Endodermal cell (in vitro differentiated cells): ENCODE results near the gene DBX2. TPM values are rescaled to one million over a fixed set of nuclear protein-coding genes. Genes with fewer than 3 reads are reported as not detected.

ENCODE experiments used
- DNase-seq: peaks from one replicate; pipeline ENCODE4 v3.0.0-alpha.2; 2017
- H3K27ac ChIP-seq: 2 replicates; pipeline ENCODE4 v1.5.1; 2013; ENCODE audit warnings: mild to moderate bottlenecking, low read depth, low read length, moderate library complexity
- H3K27me3 ChIP-seq: 2 replicates; pipeline ENCODE4 v1.6.1; 2013; ENCODE audit warnings: mild to moderate bottlenecking, low read length, moderate library complexity; ENCODE audit not compliant: insufficient read depth, control insufficient read depth, poor library complexity, severe bottlenecking
- H3K36me3 ChIP-seq: 2 replicates; pipeline ENCODE4 v1.7.0; 2013; ENCODE audit warnings: mild to moderate bottlenecking, low read length, moderate library complexity; ENCODE audit not compliant: control insufficient read depth, insufficient read depth
- H3K4me1 ChIP-seq: one replicate; pipeline ENCODE4 v1.7.0; 2013; ENCODE audit warnings: low read length; ENCODE audit not compliant: control insufficient read depth, insufficient read depth
- H3K4me3 ChIP-seq: 2 replicates; pipeline ENCODE4 v1.5.1; 2013; ENCODE audit warnings: mild to moderate bottlenecking, low read length, moderate library complexity
- H3K9ac ChIP-seq: 2 replicates; pipeline ENCODE4 v1.6.1; 2013; ENCODE audit warnings: mild to moderate bottlenecking, low read length, moderate library complexity; ENCODE audit not compliant: poor library complexity, severe bottlenecking; ENCODE audit errors: extremely low read depth
- H3K9me3 ChIP-seq: 2 replicates; pipeline ENCODE4 v1.6.1; 2013; ENCODE audit warnings: mild to moderate bottlenecking, low read length, moderate library complexity; ENCODE audit not compliant: control insufficient read depth
- H3K27ac Mint-ChIP-seq: 2 replicates; pipeline ENCODE4 v1.8.0; 2020; ENCODE audit warnings: mixed read lengths
- H3K27me3 Mint-ChIP-seq: 2 replicates; pipeline ENCODE4 v1.8.0; 2021; ENCODE audit warnings: mild to moderate bottlenecking, mixed read lengths; ENCODE audit not compliant: insufficient read depth
- H3K36me3 Mint-ChIP-seq: 2 replicates; pipeline ENCODE4 v1.8.0; 2020; ENCODE audit warnings: low read depth, mixed read lengths
- H3K4me1 Mint-ChIP-seq: 2 replicates; pipeline ENCODE4 v1.8.0; 2020; ENCODE audit warnings: mixed read lengths
- H3K4me3 Mint-ChIP-seq: 2 replicates; pipeline ENCODE4 v1.8.0; 2020; ENCODE audit warnings: mild to moderate bottlenecking, moderate library complexity, mixed read lengths
- H3K9me3 Mint-ChIP-seq: 2 replicates; pipeline ENCODE4 v1.8.0; 2020; ENCODE audit warnings: mild to moderate bottlenecking, mixed read lengths
- WGBS, 2 experiments: methylation state at CpG; one replicate each; pipeline versions ENCODE4 v1.1.5 to v1.1.7; 2013; ENCODE audit warnings: missing lambda C conversion rate in 2 of 2, mixed read lengths in 1 of 2; ENCODE audit not compliant: insufficient coverage in 1 of 2, insufficient read length in 1 of 2; 5-methylcytosine and 5-hydroxymethylcytosine counted together
- total RNA-seq, 2 donors: library from RNA; stranded (reverse); fragmentation: NEBNext Ultra II Directional in 1 of 2; extraction: Animal tissue kit (Norgen Biotek cat#: 25700) in 1 of 2; gene quantifications; 2 replicates in 1 of 2; 3 replicates in 1 of 2; pipeline ENCODE4 v1.2.1, GENCODE V29; 2021
- TF ChIP-seq, protein P1 (sequence below): fragments of 200-600 bp; sonication (generic); conservative IDR thresholded peaks from 2 replicates; pipeline ENCODE4 v1.5.0; 2021; ENCODE audit warnings: antibody characterized with exemption, mild to moderate bottlenecking

The DBX2 gene
- total RNA-seq, 2 donors from 2014 or later = not detected

DNA sequence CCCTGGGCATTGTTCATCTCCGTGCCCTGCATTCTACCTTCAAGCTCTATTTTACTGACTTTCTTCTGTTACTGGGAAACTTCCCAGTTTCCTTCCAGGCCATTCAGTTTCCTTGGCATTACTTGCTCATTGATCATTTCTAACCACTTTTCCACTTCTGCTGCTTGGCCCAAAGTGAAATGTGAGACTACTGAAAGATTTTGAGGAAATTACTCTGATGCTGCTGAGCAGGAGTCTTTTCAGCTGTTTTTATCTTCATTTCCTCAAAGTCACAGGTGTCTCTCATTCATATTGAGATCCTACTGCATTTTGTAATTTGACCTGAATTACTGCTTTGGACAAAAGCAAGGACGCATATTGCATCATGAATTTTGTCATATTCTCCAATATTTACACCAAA lies 26.4 kb upstream of the DBX2 start:
- TF ChIP-seq, protein P1, sequence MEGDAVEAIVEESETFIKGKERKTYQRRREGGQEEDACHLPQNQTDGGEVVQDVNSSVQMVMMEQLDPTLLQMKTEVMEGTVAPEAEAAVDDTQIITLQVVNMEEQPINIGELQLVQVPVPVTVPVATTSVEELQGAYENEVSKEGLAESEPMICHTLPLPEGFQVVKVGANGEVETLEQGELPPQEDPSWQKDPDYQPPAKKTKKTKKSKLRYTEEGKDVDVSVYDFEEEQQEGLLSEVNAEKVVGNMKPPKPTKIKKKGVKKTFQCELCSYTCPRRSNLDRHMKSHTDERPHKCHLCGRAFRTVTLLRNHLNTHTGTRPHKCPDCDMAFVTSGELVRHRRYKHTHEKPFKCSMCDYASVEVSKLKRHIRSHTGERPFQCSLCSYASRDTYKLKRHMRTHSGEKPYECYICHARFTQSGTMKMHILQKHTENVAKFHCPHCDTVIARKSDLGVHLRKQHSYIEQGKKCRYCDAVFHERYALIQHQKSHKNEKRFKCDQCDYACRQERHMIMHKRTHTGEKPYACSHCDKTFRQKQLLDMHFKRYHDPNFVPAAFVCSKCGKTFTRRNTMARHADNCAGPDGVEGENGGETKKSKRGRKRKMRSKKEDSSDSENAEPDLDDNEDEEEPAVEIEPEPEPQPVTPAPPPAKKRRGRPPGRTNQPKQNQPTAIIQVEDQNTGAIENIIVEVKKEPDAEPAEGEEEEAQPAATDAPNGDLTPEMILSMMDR = no peak
- H3K27me3 Mint-ChIP-seq = no peaks in the 10 kb centered on the region
- H3K27ac ChIP-seq = no peak overlapping the region
- DNase-seq = no peak
- H3K27ac Mint-ChIP-seq = no peak overlapping the region
- no peak overlapping the region for H3K9ac ChIP-seq
- H3K4me3 Mint-ChIP-seq = no peak overlapping the region
- WGBS, 2 experiments = 73 to 80% methylated on average over 1 to 2 of the region's 2 CpGs
- no peak overlapping the region for H3K4me3 ChIP-seq
- peaks cover 23% of the 10 kb centered on the region for H3K4me1 Mint-ChIP-seq
- no peaks in the 10 kb centered on the region for H3K27me3 ChIP-seq
- H3K4me1 ChIP-seq = peaks cover 8% of the 10 kb centered on the region
- no peaks in the 10 kb centered on the region for H3K9me3 ChIP-seq
- no peaks in the 10 kb centered on the region for H3K9me3 Mint-ChIP-seq
- H3K36me3 ChIP-seq = no peaks in the 10 kb centered on the region
- no peaks in the 10 kb centered on the region for H3K36me3 Mint-ChIP-seq

DNA sequence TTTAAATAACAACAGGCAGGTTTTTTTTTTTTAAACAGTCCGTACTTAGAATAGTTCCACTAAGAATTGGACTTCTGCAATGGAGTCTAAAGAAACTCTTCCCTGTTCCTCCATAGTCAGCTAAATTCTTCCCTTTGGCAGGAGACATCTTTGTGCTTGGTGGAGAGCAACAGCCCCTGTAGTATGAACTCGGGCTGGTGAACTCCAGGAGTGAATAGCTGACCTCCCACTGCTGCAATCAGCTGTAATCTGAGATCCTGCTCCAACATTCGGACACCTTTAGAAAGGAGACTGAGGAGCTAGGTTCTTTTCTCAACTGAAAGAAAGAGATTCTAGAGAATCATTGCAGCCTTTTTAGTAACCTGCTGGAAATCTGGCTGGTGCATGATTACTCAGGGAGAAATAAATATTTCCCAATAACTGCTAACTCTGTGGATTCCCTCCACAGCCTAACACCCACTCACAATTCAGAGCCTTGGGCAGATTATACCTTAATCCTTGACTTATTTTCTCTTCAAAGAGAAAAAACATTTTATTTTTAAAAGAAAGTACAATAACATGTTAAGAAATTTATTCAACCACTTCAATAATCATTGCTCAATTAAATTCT lies 25.6 kb upstream of the DBX2 start:
- WGBS, 2 experiments = 15 to 36% methylated on average over 2 to 3 of the region's 3 CpGs
- H3K27me3 ChIP-seq = no peaks in the 10 kb centered on the region
- Mint-ChIP-seq H3K36me3 (no peaks in the 10 kb centered on the region), H3K27ac (no peak overlapping the region), H3K9me3 (no peaks in the 10 kb centered on the region), H3K4me3 (no peak overlapping the region), H3K4me1 (peaks cover 26% of the 10 kb centered on the region), H3K27me3 (no peaks in the 10 kb centered on the region)
- TF ChIP-seq, protein P1 = no peak
- no peaks in the 10 kb centered on the region for H3K9me3 ChIP-seq
- peaks cover 8% of the 10 kb centered on the region for H3K4me1 ChIP-seq
- H3K27ac ChIP-seq = no peak overlapping the region
- peak; percentile 81 for DNase-seq
- no peak overlapping the region for H3K4me3 ChIP-seq
- no peaks in the 10 kb centered on the region for H3K36me3 ChIP-seq
- H3K9ac ChIP-seq = no peak overlapping the region

DNA sequence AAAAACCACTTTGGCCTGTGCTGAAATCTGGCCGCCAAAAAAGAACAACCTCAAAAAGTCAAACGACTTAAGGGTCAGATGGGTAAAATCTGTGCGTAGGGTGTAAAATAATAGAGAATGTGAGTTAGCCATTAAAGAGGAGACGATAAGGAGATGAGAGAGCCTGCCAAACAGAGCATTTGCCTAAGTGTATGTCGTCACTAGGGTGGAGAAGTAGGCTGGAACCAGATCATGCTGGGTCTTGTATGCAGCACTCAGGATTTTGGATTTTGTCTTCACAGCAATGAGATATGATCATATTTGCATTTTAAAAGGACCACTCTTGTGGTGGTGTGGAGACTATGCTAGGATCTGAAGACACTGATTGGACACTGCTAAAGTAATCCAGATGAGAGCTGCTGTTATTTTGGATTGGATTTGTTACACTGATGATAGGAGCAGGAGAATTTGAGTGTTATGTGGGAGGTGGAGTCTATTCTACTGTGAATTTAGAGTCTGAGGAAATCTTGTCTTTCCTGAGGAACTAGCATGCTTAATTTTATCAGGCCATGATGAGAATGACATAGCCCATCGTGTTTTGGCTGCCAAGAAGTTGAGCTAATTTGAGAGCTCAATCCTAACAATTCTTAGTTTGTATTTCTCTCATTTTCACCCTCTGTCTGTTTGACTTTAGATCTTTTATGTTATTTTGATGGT lies 24.8 kb upstream of the DBX2 start:
- H3K27me3 Mint-ChIP-seq = no peaks in the 10 kb centered on the region
- no peak overlapping the region for H3K27ac Mint-ChIP-seq
- Histone ChIP-seq H3K36me3 (no peaks in the 10 kb centered on the region), H3K4me3 (no peak overlapping the region), H3K27ac (no peak overlapping the region), H3K4me1 (peaks cover 8% of the 10 kb centered on the region), H3K9me3 (no peaks in the 10 kb centered on the region), H3K9ac (no peak overlapping the region), H3K27me3 (no peaks in the 10 kb centered on the region)
- H3K4me3 Mint-ChIP-seq = no peak overlapping the region
- H3K9me3 Mint-ChIP-seq = no peaks in the 10 kb centered on the region
- H3K36me3 Mint-ChIP-seq = no peaks in the 10 kb centered on the region
- TF ChIP-seq, protein P1 = no peak
- peaks cover 26% of the 10 kb centered on the region for H3K4me1 Mint-ChIP-seq
- 93 to 97% methylated on average over 5 to 6 of the region's 6 CpGs for WGBS, 2 experiments
- DNase-seq = no peak
